GM19240 (cell line): ENCODE measurements around the gene NIPA2.
"Not testable (repeated sequence)": the region's sequence is repeated elsewhere in the genome, so short reads cannot be mapped to it uniquely, and the experiment has no call there.

ENCODE experiments used
- DNase-seq: peaks from one replicate; pipeline ENCODE4 v3.0.0; 2011; ENCODE audit warnings: low spot score; ENCODE audit not compliant: insufficient read length

Gene NIPA2

DNA sequence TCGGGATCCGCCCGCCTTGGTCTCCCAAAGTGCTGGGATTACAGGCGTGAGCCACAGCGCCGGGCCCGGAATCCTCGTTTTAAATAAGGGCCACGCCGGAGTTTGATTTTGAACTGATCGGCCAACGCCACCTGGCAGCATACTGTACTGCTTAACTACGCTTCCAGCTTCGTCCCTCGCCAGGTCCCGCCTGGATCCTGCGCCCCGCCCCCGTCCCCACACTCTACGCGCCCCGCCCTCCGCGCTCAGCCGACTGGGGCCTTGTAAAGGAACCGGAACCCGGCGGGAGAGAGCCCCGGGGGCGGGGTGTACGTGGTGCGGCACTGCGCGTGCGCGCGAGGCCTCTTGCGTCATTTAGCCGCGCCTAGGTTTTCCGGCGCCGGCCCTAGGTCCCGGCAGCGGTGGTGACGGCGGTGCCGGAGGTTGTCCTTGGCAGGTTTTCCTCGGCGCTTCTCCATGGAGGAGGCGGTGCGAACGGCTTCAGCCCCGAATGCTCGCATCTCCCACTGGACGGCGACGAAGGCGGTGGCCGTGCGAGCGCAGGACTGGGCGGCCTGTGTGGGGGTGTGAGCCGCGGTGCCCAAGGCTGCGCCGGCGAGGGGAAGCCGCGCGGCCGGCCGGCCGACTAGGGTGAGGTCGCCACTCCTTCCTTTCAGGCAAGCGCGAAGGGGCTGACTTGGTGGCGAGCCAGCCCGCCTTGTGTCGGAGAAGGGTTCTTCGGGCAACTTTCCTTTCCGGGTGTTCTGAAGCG, at the start of gene NIPA2:
NIPA2 (plus strand) TSS at position 375 of the 751 bp plus-strand sequence. CDS start 13,066 bp downstream, outside the sequence.
- DNase-seq, result peak; percentile 73

DNA sequence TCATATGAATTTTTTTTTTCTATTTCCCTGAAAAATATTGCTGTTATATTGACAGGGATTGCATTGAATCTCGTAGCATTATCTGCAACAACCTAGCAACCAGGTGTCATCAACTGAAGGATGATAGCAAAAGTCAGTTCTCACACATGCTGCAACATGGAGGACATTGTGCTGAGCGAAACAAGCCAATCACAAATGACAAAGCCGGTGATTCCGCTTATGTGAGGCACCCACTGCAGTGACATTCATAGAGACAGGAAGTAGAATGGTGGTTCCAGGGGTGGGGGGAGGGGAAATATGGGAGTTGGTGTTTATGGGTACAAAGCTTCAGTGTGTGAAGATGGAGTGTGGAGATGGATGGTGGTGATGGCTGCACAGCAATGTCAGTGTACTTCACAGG, 44.4 kb upstream of the NIPA2 start:
- no peak for DNase-seq

DNA sequence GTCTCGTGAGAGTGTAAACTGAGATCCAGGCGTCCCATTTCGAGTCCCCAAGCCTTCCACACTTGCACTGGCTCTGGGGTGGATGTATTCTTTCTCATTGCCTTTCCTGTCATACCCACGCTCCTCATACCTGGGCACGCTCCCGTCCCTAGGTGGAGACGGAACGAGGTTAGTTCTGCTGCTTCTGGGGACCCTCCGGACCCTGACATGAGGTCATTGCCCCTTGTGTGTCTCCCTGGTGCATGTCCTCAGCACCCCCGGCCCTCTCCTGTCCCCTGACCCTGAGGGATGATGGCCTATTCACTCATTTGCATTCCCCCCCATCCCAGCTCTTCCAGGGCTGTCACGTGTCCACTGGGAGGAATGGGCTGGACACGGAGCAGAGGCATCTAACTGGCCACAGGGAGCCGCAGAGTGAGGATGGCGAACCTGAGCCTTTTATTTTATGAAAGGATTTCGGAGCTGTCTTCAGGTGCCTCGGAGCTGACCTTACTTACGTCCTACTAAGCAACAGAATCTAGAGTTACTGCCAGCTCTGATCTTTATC, 43.8 kb upstream of the NIPA2 start:
- no peak for DNase-seq

- DNase-seq, result no peak
Measured at GRCh38 chr15:22795206-22796063, 43.0 kb upstream of the NIPA2 start.

GRCh38 chr15:22796079-22796478, 42.4 kb upstream of the NIPA2 start:
- DNase-seq, result no peak

GRCh38 chr15:22799902-22800301, 38.6 kb upstream of the NIPA2 start:
- DNase-seq, result no peak

DNA sequence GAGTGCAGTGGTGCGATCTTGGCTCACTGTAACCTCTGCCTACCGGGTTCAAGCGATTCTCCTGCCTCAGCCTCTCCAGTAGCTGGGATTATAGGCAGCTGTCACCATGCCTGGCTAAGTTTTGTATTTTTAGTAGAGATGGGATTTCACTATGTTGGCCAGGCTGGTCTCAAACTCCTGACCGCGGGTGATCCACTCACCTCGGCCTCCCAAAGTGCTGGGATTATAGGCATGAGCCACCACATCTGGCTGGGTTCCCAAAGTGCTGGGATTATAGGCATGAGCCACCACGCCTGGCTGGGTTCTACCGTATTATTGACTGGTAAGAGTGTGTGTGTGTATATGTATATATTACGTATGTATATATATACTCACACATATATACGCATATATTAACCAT, 35.5 kb upstream of the NIPA2 start:
- not testable (repeated sequence) for DNase-seq

DNA sequence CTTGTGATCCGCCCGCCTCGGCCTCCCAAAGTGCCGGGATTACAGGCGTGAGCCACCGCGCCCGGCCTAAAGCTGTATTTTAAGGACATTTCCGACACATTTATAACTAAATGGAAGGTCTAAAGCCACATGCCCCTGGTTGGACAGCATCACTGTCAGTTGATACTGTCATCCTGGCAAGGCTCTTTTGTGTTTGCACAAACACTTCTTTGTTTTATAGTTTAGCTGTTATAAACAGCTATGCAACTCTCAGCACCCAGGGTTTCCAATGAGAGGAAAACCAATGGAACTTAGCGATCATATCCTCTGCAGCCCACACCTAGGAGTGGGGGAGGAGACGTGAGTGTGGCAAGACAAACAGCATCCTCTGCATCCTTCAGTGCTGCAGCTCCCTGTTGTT, 32.3 kb upstream of the NIPA2 start:
- DNase-seq, result no peak

DNA sequence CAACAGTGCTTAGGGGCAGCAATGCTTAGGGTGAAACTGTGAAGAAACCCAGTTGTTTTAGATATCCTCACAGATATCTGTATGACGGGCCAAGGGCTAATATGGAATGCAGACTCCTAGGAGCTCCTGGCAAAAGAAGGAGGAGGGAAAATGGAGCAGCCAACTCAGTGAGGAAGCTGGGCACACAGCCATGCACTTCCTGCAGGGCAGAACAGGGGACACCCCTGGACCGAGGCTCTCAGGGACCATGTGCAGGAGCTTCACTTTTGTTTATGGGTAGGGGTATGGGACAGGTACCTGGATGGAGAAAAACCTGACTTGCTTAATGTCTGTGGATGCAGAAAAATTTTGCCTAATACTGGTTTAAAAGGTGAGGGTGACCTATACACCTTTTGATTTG, 31.8 kb upstream of the NIPA2 start:
- DNase-seq, result no peak

GRCh38 chr15:22807831-22808230, 30.6 kb upstream of the NIPA2 start:
- DNase-seq, result not testable (repeated sequence)

- no peak for DNase-seq
Measured at GRCh38 chr15:22808240-22808639, 30.2 kb upstream of the NIPA2 start.

GRCh38 chr15:22808761-22809280, 29.6 kb upstream of the NIPA2 start:
- no peak for DNase-seq

DNA sequence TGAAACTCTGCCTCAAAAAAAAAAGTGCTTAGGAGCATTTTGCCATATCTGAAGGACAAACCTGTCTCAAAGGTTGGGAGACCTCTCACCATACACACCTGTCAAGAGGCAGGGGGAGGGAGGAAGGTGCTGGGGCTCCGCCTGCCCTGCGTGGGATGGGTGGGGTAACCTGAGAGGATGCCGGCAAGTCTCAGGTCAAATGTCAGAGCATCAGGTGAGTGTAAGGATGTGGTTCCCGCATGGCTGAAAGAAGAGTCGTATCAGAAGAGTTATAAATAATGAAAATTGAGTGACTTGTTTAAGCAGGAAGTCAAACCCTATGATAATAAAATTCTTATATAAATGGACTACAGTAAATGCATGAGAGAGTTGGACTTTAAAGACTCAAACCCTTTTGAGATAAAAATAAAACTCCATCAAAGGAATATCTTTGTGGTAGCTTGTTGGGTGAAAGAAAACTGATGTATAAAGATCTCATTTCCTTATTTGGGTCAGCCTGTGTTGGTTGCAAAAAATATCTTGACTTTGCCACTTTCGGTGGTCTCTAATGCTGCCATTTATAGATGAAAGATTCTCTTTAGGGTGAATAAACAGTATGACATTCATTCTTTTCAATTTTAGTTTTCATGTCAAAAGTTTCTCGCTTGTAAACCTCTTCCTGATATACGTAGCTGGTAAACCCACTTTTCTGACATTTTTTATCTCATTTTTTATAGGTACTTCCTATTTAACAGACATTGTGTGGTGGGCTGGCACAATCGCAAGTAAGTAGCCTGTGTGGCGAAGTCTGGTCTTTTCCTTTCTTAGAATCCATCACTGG, 28.2 kb upstream of the NIPA2 start:
- DNase-seq, result no peak

DNA sequence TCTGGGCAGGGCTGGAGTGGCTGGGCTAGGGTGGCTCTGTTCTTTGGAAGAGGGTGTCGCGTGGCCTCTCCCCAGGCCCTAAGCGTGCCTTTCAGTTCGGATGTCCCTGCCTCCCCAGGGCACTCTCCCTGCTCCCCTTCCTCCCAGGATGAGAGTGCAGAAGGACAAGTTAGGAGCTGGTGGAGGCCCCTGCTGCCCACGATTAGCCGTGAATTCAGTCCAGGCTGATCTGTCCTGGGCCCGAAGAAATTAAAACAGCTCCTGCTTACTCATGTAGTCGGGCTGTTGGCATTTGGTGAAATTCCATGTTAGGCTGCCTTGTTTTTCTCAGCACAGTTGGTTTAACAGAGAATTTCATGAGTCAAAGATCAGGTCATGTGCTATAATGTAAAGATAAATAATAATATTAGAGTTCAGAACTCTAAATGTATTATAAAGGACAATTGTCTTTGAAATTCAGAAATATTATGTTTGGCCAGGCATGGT, 27.6 kb upstream of the NIPA2 start:
- no peak for DNase-seq

DNA sequence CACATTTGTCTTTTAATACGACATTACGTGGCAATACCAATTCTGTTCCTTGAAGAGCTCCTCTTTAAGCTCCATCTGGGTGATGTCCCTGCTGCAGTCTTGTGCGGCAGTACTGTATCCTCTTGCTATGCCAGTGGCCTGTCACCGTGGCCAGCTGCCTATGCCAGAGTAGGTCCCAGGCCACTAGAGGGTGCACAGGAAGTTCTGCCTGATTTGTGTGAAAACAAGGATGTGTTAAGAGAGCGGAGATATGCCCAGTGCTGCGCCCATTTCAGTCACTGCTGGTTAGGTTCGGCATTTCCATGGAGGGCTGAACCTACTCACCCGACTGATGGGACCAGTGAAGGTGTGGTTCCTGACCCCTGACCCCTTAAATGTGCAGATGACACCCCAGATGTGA, 26.8 kb upstream of the NIPA2 start:
- no peak for DNase-seq

DNA sequence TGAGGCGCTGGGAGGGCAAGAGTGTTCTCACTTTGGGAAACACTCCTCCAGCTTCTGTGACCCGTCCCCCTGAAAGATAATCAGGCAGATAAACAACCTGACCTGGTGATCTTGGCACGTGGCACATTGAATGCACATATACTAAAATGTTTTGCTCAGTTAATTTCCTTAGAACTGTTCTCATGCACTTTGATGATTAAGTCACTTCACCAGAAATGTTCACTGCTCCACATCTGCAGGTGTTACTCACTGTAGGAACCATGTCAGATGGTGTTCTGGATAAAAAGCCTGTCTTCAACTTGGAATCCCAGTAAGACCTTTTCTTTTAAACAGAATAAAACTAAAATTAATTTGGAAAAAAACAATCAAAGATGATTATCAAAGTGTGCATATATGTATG, 24.6 kb upstream of the NIPA2 start:
- no peak for DNase-seq

DNA sequence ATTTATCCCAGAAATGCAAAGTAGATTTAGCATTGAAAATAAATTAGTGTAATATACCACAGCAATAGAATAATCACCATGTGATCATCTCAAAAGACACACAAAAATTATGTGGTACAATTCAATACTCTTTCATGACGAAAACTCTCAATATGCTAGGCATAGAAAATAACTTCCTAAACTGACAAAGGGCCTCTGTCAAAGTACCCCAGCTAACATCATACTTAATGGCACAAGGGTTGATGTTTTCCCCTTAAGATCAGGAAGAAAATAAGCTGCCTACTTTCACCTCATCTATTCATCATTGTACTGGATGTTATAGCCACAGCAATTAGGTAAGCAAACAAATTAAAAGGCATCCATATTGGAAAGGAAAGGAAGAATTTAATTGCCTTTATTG, 22.7 kb upstream of the NIPA2 start:
- no peak for DNase-seq

DNA sequence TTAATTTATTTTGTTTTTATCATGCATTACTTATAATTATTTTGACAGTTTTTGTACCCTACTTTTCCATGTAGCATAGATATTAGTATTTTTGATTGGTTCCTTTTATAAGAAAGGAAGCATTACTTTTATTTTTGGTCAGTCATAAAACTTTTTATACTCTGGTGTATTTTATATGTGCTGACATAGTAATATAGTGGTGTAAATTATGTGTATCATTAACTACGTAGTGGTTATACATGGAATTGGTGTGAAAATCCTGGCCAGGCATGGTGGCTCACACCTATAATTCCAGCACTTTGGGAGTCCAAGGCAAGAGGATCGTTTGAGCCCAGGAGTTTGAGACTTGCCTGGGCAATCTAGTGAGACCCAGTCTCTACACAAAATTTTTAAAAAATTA, 18.8 kb upstream of the NIPA2 start:
- no peak for DNase-seq

GRCh38 chr15:22823495-22824128, 14.9 kb upstream of the NIPA2 start:
- no peak for DNase-seq

DNA sequence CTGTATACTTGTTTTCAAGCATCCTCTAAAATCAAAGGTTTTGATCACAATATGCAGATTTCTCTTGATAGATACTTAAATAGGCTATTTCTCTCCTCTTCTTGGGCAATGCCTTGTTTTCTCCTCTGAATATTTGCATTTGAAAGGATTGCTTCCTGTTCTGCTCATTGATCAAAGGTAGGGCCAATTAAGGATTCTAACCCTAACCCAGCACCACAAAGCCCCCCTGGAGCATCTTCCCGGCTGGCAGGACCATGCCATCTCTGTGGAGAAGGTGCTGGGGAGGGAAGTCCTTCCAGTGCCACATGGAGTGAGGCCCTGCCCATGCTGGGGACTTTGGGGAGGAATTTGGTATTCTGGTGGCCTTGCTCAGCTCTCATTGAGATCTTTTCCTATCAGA, 11.3 kb upstream of the NIPA2 start:
- no peak for DNase-seq

GRCh38 chr15:22831473-22831872, 7.0 kb upstream of the NIPA2 start:
- no peak for DNase-seq
